ENCODE data around the gene STK11IP. TPM values are rescaled to one million over a fixed set of nuclear protein-coding genes. Genes with fewer than 3 reads are reported as not detected.

Gene STK11IP
- total RNA-seq, 2 experiments from 2014 or later = 35.3 to 40.3 TPM

Small RNA genes within 50 kb of the gene (microRNA-seq; reads per million reads assigned to microRNA genes)
- not detected for gene MIR3132 (ENCODE audit: borderline microRNAs expressed, borderline replicate concordance)

Other genes with a start within 250 kb of the STK11IP start
- 10 to 100 TPM; 58.8 to 64.9 TPM for gene DNPEP, start 209.9 kb upstream of the STK11IP start, total RNA-seq
- gene DES, start 179.5 kb upstream of the STK11IP start, total RNA-seq = not detected
- 1 to 10 TPM; 2.0 to 2.6 TPM for gene SPEG, start 163.0 kb upstream of the STK11IP start, total RNA-seq
- gene GMPPA, start 99.0 kb upstream of the STK11IP start, total RNA-seq = 10 to 100 TPM; 34.5 to 40.5 TPM
- not detected for gene ASIC4, start 83.4 kb upstream of the STK11IP start, total RNA-seq
- 1 to 10 TPM; 6.4 to 7.8 TPM for gene CHPF, start 54.0 kb upstream of the STK11IP start, total RNA-seq
- under 1 TPM; 0.44 to 0.69 TPM for gene TMEM198, start 53.8 kb upstream of the STK11IP start, total RNA-seq
- gene OBSL1, start 26.3 kb upstream of the STK11IP start, total RNA-seq = not detected
- not detected for gene INHA, start 25.5 kb upstream of the STK11IP start, total RNA-seq
- not detected for gene SLC4A3, start 29.8 kb downstream of the STK11IP start, total RNA-seq